Sigmoid colon (tissue), 3 donors: ENCODE measurements around the gene SPAG16.

Source experiments
- CTCF ChIP-seq, 4 experiments: fragments of 450-650 bp in 3 of 4; fragments of 200-600 bp in 1 of 4; IDR thresholded peaks; one replicate each; pipeline ENCODE4 v1.5.1; 2016 to 2019; ENCODE audit warnings: antibody characterized with exemption in 4 of 4, mild to moderate bottlenecking in 3 of 4, moderate library complexity in 2 of 4
- POLR2A ChIP-seq, 2 donors: fragments of 450-650 bp; IDR thresholded peaks; one replicate each; pipeline ENCODE4 v1.6.1; 2016; ENCODE audit warnings: antibody characterized with exemption in 2 of 2, mild to moderate bottlenecking in 2 of 2, moderate library complexity in 2 of 2

- TF ChIP-seq CTCF (IDR thresholded peaks at IDR 0.05) (no peak), POLR2A (IDR thresholded peaks at IDR 0.05) (no peak)
Observed at GRCh38 chr2:213649176-213649575, 364.9 kb downstream of the SPAG16 start.
